Stimulated activated naive CD4-positive, alpha-beta T cell treated with Interleukin-2 at 50 U/mL for 16 hours (primary cell): ENCODE measurements around the gene CSK.

Source experiments
- DNase-seq: peaks from one replicate; lab custom pipeline; 2025; lab: John Stamatoyannopoulos, UW

Gene CSK

GRCh38 chr15:74826364-74826819 lies 44.5 kb downstream of the CSK start, which contains the start of gene CPLX3:
Gene CPLX3 (plus strand): TSS chr15:74826627. CDS start chr15:74826704, 77 bp downstream.
- DNase-seq = peak; percentile 20

- no peak for DNase-seq
Measured at GRCh38 chr15:74826921-74827320, 45.0 kb downstream of the CSK start.

- DNase-seq = no peak
Measured at GRCh38 chr15:74827614-74828013, 45.7 kb downstream of the CSK start.

GRCh38 chr15:74828835-74829234 lies 47.0 kb downstream of the CSK start:
- no peak for DNase-seq

- DNase-seq = no peak
Measured at GRCh38 chr15:74829486-74829885, 47.6 kb downstream of the CSK start.

GRCh38 chr15:74829991-74830390 lies 48.1 kb downstream of the CSK start:
- DNase-seq = no peak

GRCh38 chr15:74830868-74831267 lies 49.0 kb downstream of the CSK start:
- DNase-seq = no peak

GRCh38 chr15:74831813-74832495 lies 50.1 kb downstream of the CSK start:
- no peak for DNase-seq

- DNase-seq = no peak
Measured at GRCh38 chr15:74832826-74833225, 50.9 kb downstream of the CSK start.

GRCh38 chr15:74833376-74834107 lies 51.7 kb downstream of the CSK start:
- no peak for DNase-seq

GRCh38 chr15:74835312-74835823 lies 53.5 kb downstream of the CSK start:
- no peak for DNase-seq

- no peak for DNase-seq
Measured at GRCh38 chr15:74836846-74837245, 55.0 kb downstream of the CSK start.

- no peak for DNase-seq
Measured at GRCh38 chr15:74837482-74838136, 55.7 kb downstream of the CSK start.

GRCh38 chr15:74838137-74838516 lies 56.2 kb downstream of the CSK start:
- DNase-seq = no peak

- no peak for DNase-seq
Measured at GRCh38 chr15:74838746-74839525, 57.1 kb downstream of the CSK start.

- DNase-seq = no peak
Measured at GRCh38 chr15:74839526-74840395, 57.9 kb downstream of the CSK start.

- no peak for DNase-seq
Measured at GRCh38 chr15:74840851-74841775, 59.2 kb downstream of the CSK start.

GRCh38 chr15:74841891-74842373 lies 60.1 kb downstream of the CSK start:
- no peak for DNase-seq

- peak; percentile 90 for DNase-seq
Measured at GRCh38 chr15:74842581-74843444, 60.9 kb downstream of the CSK start, which contains the start of gene ULK3. Gene ULK3 (minus strand): TSS chr15:74843156. CDS start chr15:74843105, 51 bp downstream.
